Measurements from ENCODE around the gene ETFRF1. TPM values are rescaled to one million over a fixed set of nuclear protein-coding genes. Genes with fewer than 3 reads are reported as not detected.

Gene ETFRF1
- total RNA-seq, 4 donors from 2014 or later: 13.8 to 43.7 (median 32.5) TPM

GRCh38 chr12:25156061-25156460, 39.0 kb upstream of the ETFRF1 start:
- Histone ChIP-seq H3K9me3 (no peaks in the 10 kb centered on the region), H3K4me1 (no peaks in the 10 kb centered on the region), H3K36me3 (no peaks in the 10 kb centered on the region), H3K27ac (no peak overlapping the region), H3K27me3 (no peaks in the 10 kb centered on the region), H3K4me3 (no peak overlapping the region)
- no peak for TF ChIP-seq CTCF (IDR thresholded peaks at IDR 0.05)
- no peak for TF ChIP-seq POLR2A (IDR thresholded peaks at IDR 0.05)
- no peak for DNase-seq

GRCh38 chr12:25162866-25163265, 32.2 kb upstream of the ETFRF1 start:
- no peaks in the 10 kb centered on the region for H3K36me3 ChIP-seq
- H3K27me3 ChIP-seq: no peaks in the 10 kb centered on the region
- no peak overlapping the region for H3K27ac ChIP-seq
- H3K4me1 ChIP-seq: no peaks in the 10 kb centered on the region
- H3K4me3 ChIP-seq: no peak overlapping the region
- no peaks in the 10 kb centered on the region for H3K9me3 ChIP-seq
- TF ChIP-seq POLR2A (IDR thresholded peaks at IDR 0.05): no peak
- TF ChIP-seq CTCF (IDR thresholded peaks at IDR 0.05): no peak
- DNase-seq: no peak

- no peak overlapping the region for H3K4me3 ChIP-seq
- TF ChIP-seq POLR2A (IDR thresholded peaks at IDR 0.05) (no peak), CTCF (IDR thresholded peaks at IDR 0.05) (no peak)
- H3K27me3 ChIP-seq: no peaks in the 10 kb centered on the region
- H3K4me1 ChIP-seq: no peaks in the 10 kb centered on the region
- no peaks in the 10 kb centered on the region for H3K36me3 ChIP-seq
- no peaks in the 10 kb centered on the region for H3K9me3 ChIP-seq
- no peak for DNase-seq
- no peak overlapping the region for H3K27ac ChIP-seq
These were observed 12.3 kb upstream of the ETFRF1 start for GRCh38 chr12:25182765-25183164.

- Histone ChIP-seq H3K36me3 (no peaks in the 10 kb centered on the region), H3K9me3 (no peaks in the 10 kb centered on the region), H3K4me1 (no peaks in the 10 kb centered on the region), H3K27me3 (no peaks in the 10 kb centered on the region), H3K4me3 (no peak overlapping the region), H3K27ac (no peak overlapping the region)
- DNase-seq: no peak
- no peak for TF ChIP-seq POLR2A (IDR thresholded peaks at IDR 0.05)
These were observed 10.9 kb upstream of the ETFRF1 start for GRCh38 chr12:25184132-25184531.

- TF ChIP-seq POLR2A (IDR thresholded peaks at IDR 0.05) (no peak), CTCF (IDR thresholded peaks at IDR 0.05) (no peak)
- no peak for DNase-seq
- H3K4me1 ChIP-seq: no peaks in the 10 kb centered on the region
- H3K4me3 ChIP-seq: no peak overlapping the region
- H3K36me3 ChIP-seq: no peaks in the 10 kb centered on the region
- H3K9me3 ChIP-seq: no peaks in the 10 kb centered on the region
- no peaks in the 10 kb centered on the region for H3K27me3 ChIP-seq
- H3K27ac ChIP-seq: peak overlapping the region in 1 of 4 donors; percentile 0
These were observed 8.8 kb upstream of the ETFRF1 start for GRCh38 chr12:25186038-25186787.

GRCh38 chr12:25186788-25187402, 8.1 kb upstream of the ETFRF1 start:
- DNase-seq: no peak
- peak overlapping the region in 1 of 4 donors; percentile 0 for H3K27ac ChIP-seq
- TF ChIP-seq POLR2A (IDR thresholded peaks at IDR 0.05) (no peak), CTCF (IDR thresholded peaks at IDR 0.05) (peak in 1 of 6 experiments; percentile 26)
- no peaks in the 10 kb centered on the region for H3K27me3 ChIP-seq
- peak overlapping the region in 2 of 4 donors; percentile 11 to 21 for H3K4me3 ChIP-seq
- H3K36me3 ChIP-seq: no peaks in the 10 kb centered on the region
- H3K4me1 ChIP-seq: no peaks in the 10 kb centered on the region
- H3K9me3 ChIP-seq: no peaks in the 10 kb centered on the region
